NCI-H446 (cell line): ENCODE measurements around the gene VPS13D.

Experiments used
- DNase-seq, 2 experiments: peaks; one replicate each; lab custom pipeline; 2025; lab: John Stamatoyannopoulos, UW

The VPS13D gene

GRCh38 chr1:12335815-12336214 lies 106.0 kb downstream of the VPS13D start:
- no peak for DNase-seq

GRCh38 chr1:12336413-12336812 lies 106.6 kb downstream of the VPS13D start:
- DNase-seq: peak in 1 of 2 experiments; percentile 38

GRCh38 chr1:12338017-12338416 lies 108.2 kb downstream of the VPS13D start:
- DNase-seq: no peak

DNA sequence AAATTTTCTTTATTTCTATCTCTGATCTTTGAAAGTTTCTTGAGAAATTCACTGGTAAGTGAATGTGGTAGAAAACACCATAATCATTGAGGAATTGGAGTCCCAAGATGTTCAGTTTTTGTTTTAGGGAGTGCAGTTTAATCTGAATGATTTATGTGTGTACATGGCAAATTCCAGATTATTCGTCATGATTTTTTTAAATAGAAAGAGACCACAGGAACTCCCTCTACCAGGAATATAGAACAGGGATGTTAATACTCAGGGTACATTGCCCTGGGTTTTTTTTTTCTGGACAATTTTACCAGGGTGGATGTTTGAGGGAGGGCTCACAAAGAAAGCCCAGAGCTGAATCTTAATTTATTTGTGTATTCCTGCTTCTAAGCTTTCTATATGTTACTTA lies 109.0 kb downstream of the VPS13D start:
- DNase-seq: no peak

GRCh38 chr1:12339396-12339795 lies 109.6 kb downstream of the VPS13D start:
- no peak for DNase-seq

DNA sequence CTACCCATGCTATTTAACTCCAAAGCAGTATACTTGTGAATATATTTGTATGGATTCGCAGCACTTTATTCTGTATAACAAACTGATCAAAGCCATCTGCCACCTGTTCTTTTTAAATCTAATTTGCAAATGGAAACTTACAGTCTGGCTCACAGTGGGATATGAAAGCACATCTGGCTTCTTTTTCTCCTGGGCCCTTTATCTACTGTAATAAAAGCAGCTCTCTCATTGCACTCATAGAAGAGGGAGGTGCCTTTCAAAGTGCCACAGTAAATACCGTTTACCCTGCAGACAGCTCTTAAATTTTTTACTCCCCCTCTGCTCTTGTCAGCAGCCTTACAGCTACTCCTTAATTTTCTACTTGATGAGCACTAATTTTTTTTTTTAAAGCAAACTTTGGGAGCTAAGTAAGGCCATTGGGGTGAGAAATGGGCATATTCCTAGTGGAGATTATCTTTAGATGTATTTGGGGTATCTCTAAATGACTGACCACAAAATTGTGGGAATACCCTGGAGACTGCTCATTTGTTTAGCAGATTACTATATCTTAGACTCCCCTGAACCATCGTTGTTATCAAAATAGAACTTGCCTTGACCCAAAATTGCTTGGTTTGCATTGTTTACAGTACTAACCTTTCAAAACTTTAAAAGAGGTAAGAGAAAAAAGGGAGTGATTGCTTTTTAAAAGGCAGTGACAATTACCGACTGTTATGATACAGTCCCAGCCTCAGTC lies 110.1 kb downstream of the VPS13D start:
- peak in 1 of 2 experiments; percentile 40 for DNase-seq

DNA sequence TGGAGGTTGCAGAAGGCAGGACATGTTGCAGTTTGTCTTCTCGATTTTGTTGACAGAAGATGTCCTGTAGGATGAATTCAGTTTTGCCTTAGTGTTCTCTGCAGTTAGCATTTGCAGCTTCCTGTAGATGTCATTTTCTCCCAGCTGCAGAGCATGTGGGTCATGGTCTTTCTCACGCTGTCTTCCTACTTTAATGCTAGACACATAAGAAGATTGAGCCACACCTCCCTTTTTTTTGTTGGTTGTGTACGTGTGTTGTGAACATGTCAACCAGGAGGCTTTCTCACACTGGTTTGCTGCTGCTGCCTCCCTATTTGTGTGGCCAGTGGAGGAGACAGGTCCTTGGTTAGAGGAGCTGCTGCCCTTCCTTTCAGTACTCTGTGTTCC lies 110.7 kb downstream of the VPS13D start:
- DNase-seq: no peak

DNA sequence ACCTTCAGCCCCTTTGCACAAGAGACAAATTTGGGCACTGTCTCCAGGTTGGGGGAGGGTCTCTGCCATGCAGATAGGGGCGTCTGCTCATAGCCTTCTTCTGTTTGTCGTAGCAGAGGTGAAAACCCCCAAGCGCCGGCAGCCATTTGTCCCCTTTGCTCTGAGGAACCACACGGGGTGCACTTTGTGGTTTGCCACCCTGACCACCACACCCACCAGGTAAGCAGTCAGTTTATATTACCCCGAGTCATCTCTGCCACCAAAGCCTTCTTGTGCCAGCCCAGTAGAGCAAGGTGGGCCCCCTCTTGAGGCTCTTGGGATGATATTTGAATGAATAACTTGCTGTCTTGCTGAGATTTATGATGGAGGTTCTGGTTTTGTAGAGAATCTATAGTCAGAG lies 111.8 kb downstream of the VPS13D start:
- no peak for DNase-seq

DNA sequence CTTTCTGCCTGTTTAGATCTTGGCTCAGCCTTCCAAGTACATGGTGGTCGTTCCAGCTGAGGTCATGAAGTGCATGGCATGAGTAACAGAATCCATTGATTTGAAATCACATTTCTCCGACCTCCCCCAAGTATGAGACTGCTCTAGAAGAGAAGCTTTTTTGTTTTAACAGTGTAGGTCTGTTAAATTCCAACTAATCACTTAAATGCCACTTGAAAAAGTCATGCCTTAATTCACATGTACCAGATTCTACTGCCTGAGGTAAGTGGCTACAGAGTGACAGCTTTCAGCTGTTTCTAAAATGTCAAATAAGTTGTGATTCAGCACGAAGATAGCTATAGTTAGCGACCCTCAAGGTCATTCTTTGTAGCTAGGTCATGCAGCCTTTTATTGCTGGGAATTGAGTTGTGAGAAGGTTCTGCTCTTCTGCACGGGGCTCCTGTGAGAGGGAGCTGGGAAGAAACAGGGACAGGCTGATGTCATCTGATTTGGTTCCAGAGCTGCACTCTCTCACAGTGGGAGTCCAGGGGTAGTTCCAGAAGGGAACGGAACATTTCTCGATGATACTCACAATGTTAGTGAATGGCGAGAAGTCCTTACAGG lies 112.7 kb downstream of the VPS13D start:
- DNase-seq: no peak

GRCh38 chr1:12343823-12344487 lies 114.1 kb downstream of the VPS13D start:
- DNase-seq: no peak

GRCh38 chr1:12344596-12345349 lies 114.9 kb downstream of the VPS13D start:
- DNase-seq: no peak

- no peak for DNase-seq
These were observed 115.8 kb downstream of the VPS13D start for GRCh38 chr1:12345350-12346217.

- no peak for DNase-seq
These were observed 116.8 kb downstream of the VPS13D start for GRCh38 chr1:12346483-12347151.

DNA sequence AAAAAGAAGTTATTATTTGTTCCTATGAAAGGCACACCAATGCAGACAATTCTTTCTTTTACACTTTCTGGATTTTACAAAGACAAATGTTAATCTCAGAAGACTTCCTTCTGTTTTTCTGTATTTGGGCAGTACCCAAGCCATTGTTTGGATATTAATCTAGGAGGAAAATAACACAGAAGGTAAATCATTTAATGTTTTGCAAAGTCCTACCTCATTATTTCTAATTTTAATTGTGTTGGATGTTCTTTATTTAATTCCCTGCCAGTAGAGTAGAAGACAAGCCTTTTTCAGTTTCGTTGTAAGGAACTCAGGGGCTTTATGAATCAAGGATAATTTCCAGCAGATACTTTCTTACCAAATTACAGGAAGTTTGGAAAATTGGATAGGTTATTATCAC lies 118.3 kb downstream of the VPS13D start:
- DNase-seq: no peak

- no peak for DNase-seq
These were observed 124.2 kb downstream of the VPS13D start for GRCh38 chr1:12353981-12354380.

DNA sequence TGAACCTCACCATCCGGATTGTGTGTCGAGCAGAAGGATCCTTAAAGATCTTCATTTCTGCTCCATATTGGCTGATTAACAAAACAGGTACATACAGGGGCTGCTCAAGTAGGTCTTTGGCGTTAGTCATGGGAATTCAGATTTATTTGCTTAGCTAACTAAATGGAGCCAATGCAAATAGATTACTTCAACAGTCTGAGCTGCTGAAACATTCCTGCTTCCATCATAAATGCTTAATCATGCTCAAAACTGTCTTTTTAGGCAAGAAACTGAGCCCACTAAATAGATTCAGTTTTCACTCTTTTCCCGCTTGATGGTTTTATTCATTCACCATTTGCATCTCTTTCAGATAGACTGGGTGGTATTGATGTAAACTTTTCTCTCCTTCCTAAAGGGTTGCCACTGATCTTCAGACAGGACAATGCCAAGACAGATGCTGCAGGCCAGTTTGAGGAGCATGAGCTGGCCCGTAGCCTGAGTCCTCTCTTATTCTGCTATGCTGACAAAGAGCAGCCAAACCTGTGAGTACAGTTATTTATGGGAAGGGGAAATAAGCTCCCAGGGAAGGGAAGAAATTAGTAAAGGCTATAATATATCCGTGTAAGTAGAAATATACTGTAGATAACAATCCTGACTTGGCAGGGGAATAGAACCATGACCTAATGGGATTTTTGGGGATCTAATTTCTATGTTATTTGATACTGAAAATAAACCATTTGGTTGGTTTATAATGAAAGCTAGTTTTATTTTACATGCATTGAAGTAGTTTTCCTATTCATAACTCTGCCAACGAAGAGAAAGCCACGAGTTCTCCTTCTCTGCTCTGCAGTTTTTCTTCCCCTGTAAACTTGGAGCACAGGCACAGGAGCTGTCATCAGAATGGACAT lies 126.4 kb downstream of the VPS13D start:
- DNase-seq: peak in 1 of 2 experiments; percentile 32

DNA sequence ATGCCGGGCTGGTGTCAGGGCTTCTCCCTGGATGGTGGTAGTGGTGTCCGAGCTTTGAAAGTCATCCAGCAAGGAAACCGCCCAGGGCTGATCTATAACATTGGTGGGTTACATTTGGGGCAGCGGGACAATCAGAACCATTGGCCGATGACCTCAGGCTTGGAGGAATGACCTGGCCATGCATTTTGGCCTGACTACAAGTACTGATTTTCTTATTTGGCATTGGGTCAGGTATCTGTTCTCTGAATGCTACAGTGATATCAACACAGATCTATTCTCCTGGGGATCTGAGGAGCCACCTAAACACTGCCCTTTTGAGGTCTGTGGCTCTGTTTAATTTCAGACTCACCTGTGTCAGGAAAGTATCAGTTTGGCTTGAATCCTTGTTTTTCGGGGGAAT lies 128.7 kb downstream of the VPS13D start:
- DNase-seq: no peak

- no peak for DNase-seq
These were observed 129.7 kb downstream of the VPS13D start for GRCh38 chr1:12359359-12360133.

GRCh38 chr1:12368646-12369045 lies 138.8 kb downstream of the VPS13D start:
- no peak for DNase-seq
